HEK293 (cell line): Measurements from ENCODE around the gene MGA.

Source experiments
- CTCF ChIA-PET: fragments of 350-600 bp; formaldehyde crosslinking; extraction: SDS; loops from one replicate; lab custom pipeline; 2021; ENCODE audit warnings: antibody characterized with exemption; lab: Yijun Ruan, JAX
- POLR2A ChIA-PET: fragments of 300-600 bp; formaldehyde crosslinking; extraction: SDS; loops from one replicate; lab custom pipeline; 2020; ENCODE audit warnings: antibody characterized with exemption, inconsistent platforms; lab: Yijun Ruan, JAX
- H3K27ac ChIP-seq: fragments of 200-500 bp; sonication (Bioruptor generic); 2 replicates; pipeline ENCODE4 v1.5.1; 2014; ENCODE audit warnings: low read depth, low read length, control low read depth, inconsistent platforms; ENCODE audit errors: extremely low read depth
- H3K36me3 ChIP-seq, 2 experiments: fragments of 200-500 bp in 1 of 2; sonication (Bioruptor generic) in 1 of 2; 1 replicate in 1 of 2; 2 replicates in 1 of 2; pipeline ENCODE4 v1.5.1; 2014 to 2017; ENCODE audit warnings: inconsistent platforms in 2 of 2, low read length in 2 of 2; ENCODE audit not compliant: control insufficient read depth in 2 of 2, insufficient read depth in 1 of 2
- H3K4me1 ChIP-seq: fragments of 200-500 bp; sonication (Bioruptor generic); 2 replicates; pipeline ENCODE4 v1.5.1; 2014; ENCODE audit warnings: mild to moderate bottlenecking, low read length, inconsistent platforms; ENCODE audit not compliant: control insufficient read depth, insufficient read depth
- H3K4me3 ChIP-seq: 2 replicates; pipeline ENCODE4 v1.5.1; 2011; ENCODE audit warnings: low read depth, mild to moderate bottlenecking, control low read depth, low read length, moderate library complexity
- H3K9me3 ChIP-seq: fragments of 200-500 bp; sonication (Bioruptor generic); 2 replicates; pipeline ENCODE4 v1.5.1; 2014; ENCODE audit warnings: low read depth, low read length, inconsistent platforms; ENCODE audit not compliant: control insufficient read depth, insufficient read depth
- EGR2 ChIP-seq: fragments of 450-650 bp; formaldehyde crosslinking; IDR thresholded peaks from 2 replicates; pipeline ENCODE4 v1.5.1; 2016; ENCODE audit warnings: low read depth, missing biosample characterization, missing genetic modification characterization
- GFI1B ChIP-seq: fragments of 450-650 bp; formaldehyde crosslinking; IDR thresholded peaks from 2 replicates; pipeline ENCODE4 v1.5.1; 2016; ENCODE audit warnings: missing biosample characterization, missing genetic modification characterization
- KLF10 ChIP-seq: fragments of 450-650 bp; IDR thresholded peaks from 2 replicates; pipeline ENCODE4 v1.5.1; 2018; ENCODE audit warnings: missing biosample characterization, mild to moderate bottlenecking, missing genetic modification characterization
- KLF9 ChIP-seq: fragments of 450-650 bp; formaldehyde crosslinking; IDR thresholded peaks from 2 replicates; pipeline ENCODE4 v1.5.1; 2016; ENCODE audit warnings: missing biosample characterization, missing genetic modification characterization, low read depth
- MYNN ChIP-seq: fragments of 450-650 bp; formaldehyde crosslinking; IDR thresholded peaks from 2 replicates; pipeline ENCODE4 v1.5.1; 2016; ENCODE audit warnings: missing biosample characterization, missing genetic modification characterization, borderline replicate concordance
- OVOL3 ChIP-seq: fragments of 450-650 bp; formaldehyde crosslinking; IDR thresholded peaks from 2 replicates; pipeline ENCODE4 v1.5.1; 2016; ENCODE audit warnings: missing biosample characterization, missing genetic modification characterization
- SCRT2 ChIP-seq: fragments of 450-650 bp; formaldehyde crosslinking; IDR thresholded peaks from 2 replicates; pipeline ENCODE4 v1.5.1; 2016; ENCODE audit warnings: missing biosample characterization, missing genetic modification characterization
- TRIM28 ChIP-seq: IDR thresholded peaks from 2 replicates; pipeline ENCODE4 v1.6.1; 2011; ENCODE audit warnings: low read length, control low read depth, borderline replicate concordance
- ZBTB17 ChIP-seq: fragments of 450-650 bp; formaldehyde crosslinking; IDR thresholded peaks from 2 replicates; pipeline ENCODE4 v1.5.1; 2016; ENCODE audit warnings: missing biosample characterization, missing genetic modification characterization
- ZFP37 ChIP-seq: fragments of 450-650 bp; formaldehyde crosslinking; IDR thresholded peaks from 2 replicates; pipeline ENCODE4 v1.5.1; 2016; ENCODE audit warnings: missing biosample characterization, missing genetic modification characterization
- ZNF10 ChIP-seq: fragments of 450-650 bp; formaldehyde crosslinking; IDR thresholded peaks from 2 replicates; pipeline ENCODE4 v1.5.1; 2017; ENCODE audit warnings: missing biosample characterization, missing genetic modification characterization
- ZNF174 ChIP-seq: fragments of 450-650 bp; formaldehyde crosslinking; IDR thresholded peaks from 2 replicates; pipeline ENCODE4 v1.5.0; 2017; ENCODE audit warnings: missing biosample characterization, mild to moderate bottlenecking, missing genetic modification characterization
- ZNF239 ChIP-seq: fragments of 450-650 bp; formaldehyde crosslinking; IDR thresholded peaks from 2 replicates; pipeline ENCODE4 v1.5.1; 2016; ENCODE audit warnings: missing biosample characterization, missing genetic modification characterization
- ZNF274 ChIP-seq, 2 experiments: fragments of 200-500 bp in 1 of 2; fragments of 450-650 bp in 1 of 2; sonication (Bioruptor generic) in 1 of 2; formaldehyde crosslinking in 1 of 2; IDR thresholded peaks; 2 replicates each; pipeline versions ENCODE4 v1.5.1 to v1.6.1; 2014 to 2016; ENCODE audit warnings: borderline replicate concordance in 1 of 2, inconsistent platforms in 1 of 2, low read length in 1 of 2, missing biosample characterization in 1 of 2, missing genetic modification characterization in 1 of 2
- ZNF561 ChIP-seq: fragments of 450-650 bp; IDR thresholded peaks from 2 replicates; pipeline ENCODE4 v1.5.1; 2018; ENCODE audit warnings: missing biosample characterization, missing genetic modification characterization, borderline replicate concordance
- ZNF600 ChIP-seq: fragments of 450-650 bp; formaldehyde crosslinking; IDR thresholded peaks from 2 replicates; pipeline ENCODE4 v1.5.1; 2016; ENCODE audit warnings: missing biosample characterization, missing genetic modification characterization
- ZNF654 ChIP-seq: fragments of 450-650 bp; formaldehyde crosslinking; IDR thresholded peaks from 2 replicates; pipeline ENCODE4 v1.5.1; 2016; ENCODE audit warnings: low read depth, missing biosample characterization, missing genetic modification characterization
- TF ChIP-seq, protein P1 (sequence below): fragments of 450-650 bp; formaldehyde crosslinking; IDR thresholded peaks from 2 replicates; pipeline ENCODE4 v1.5.1; 2017; ENCODE audit warnings: missing biosample characterization, missing genetic modification characterization
- TF ChIP-seq, protein P2 (sequence below): fragments of 450-650 bp; formaldehyde crosslinking; IDR thresholded peaks from 2 replicates; pipeline ENCODE4 v1.5.1; 2016; ENCODE audit warnings: missing biosample characterization, missing genetic modification characterization
- TF ChIP-seq, protein P3 (sequence below): fragments of 450-650 bp; formaldehyde crosslinking; IDR thresholded peaks from 2 replicates; pipeline ENCODE4 v1.5.1; 2017; ENCODE audit warnings: missing biosample characterization, missing genetic modification characterization
- TF ChIP-seq, protein P4 (sequence below): fragments of 450-650 bp; IDR thresholded peaks from 2 replicates; pipeline ENCODE4 v1.5.1; 2018; ENCODE audit warnings: missing biosample characterization, missing genetic modification characterization

The MGA gene

DNA sequence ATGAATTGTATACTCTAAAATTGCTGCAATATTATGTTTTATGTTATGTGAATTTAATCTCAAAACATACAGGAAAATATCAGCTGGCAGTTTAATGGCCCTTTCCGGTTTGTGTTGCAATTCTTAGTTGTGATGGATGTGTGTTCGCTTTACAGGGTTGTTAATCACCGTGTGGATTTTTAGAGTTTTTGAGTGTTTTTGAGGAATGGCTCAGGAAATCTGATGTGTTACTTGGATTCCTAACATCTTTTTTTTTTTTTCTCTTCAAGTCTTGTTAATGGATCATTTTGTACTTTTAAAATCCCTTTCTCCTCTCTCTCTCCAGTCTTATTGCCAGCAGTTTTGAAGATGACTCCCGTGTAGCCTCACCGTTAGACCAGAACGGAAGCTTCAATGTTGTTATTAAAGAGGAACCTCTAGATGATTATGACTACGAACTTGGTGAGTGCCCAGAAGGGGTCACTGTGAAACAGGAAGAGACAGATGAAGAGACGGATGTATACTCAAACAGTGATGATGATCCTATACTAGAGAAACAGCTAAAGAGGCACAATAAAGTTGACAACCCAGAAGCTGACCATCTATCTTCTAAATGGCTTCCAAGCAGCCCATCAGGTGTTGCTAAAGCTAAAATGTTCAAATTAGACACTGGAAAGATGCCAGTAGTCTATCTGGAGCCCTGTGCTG is 35.7 kb downstream of the MGA start:
- ChIA-PET CTCF (interaction anchor here (0.6 to 2.0 kb wide), 9 partner anchors 9 to 1229 kb away, joined by 3 to 6 read pairs (median 3); no protein-coding TSS in a partner anchor), POLR2A (interaction anchor here (0.7 kb wide), 1 partner anchor 59 kb away, joined by 3 read pairs; no protein-coding TSS in a partner anchor)
- TF ChIP-seq, protein P1, sequence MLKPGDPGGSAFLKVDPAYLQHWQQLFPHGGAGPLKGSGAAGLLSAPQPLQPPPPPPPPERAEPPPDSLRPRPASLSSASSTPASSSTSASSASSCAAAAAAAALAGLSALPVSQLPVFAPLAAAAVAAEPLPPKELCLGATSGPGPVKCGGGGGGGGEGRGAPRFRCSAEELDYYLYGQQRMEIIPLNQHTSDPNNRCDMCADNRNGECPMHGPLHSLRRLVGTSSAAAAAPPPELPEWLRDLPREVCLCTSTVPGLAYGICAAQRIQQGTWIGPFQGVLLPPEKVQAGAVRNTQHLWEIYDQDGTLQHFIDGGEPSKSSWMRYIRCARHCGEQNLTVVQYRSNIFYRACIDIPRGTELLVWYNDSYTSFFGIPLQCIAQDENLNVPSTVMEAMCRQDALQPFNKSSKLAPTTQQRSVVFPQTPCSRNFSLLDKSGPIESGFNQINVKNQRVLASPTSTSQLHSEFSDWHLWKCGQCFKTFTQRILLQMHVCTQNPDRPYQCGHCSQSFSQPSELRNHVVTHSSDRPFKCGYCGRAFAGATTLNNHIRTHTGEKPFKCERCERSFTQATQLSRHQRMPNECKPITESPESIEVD (tag by site-specific recombination) = peak; percentile 41; the same call in 1 of the 2 replicates
- TF ChIP-seq ZBTB17 (tag by site-specific recombination) = peak; percentile 32; the same call in 1 of the 2 replicates
- 0 out of 2 replicates have a peak, but pooled peaks have one; percentile 36 for TF ChIP-seq ZNF600 (tag by site-specific recombination)
- TF ChIP-seq, protein P2, sequence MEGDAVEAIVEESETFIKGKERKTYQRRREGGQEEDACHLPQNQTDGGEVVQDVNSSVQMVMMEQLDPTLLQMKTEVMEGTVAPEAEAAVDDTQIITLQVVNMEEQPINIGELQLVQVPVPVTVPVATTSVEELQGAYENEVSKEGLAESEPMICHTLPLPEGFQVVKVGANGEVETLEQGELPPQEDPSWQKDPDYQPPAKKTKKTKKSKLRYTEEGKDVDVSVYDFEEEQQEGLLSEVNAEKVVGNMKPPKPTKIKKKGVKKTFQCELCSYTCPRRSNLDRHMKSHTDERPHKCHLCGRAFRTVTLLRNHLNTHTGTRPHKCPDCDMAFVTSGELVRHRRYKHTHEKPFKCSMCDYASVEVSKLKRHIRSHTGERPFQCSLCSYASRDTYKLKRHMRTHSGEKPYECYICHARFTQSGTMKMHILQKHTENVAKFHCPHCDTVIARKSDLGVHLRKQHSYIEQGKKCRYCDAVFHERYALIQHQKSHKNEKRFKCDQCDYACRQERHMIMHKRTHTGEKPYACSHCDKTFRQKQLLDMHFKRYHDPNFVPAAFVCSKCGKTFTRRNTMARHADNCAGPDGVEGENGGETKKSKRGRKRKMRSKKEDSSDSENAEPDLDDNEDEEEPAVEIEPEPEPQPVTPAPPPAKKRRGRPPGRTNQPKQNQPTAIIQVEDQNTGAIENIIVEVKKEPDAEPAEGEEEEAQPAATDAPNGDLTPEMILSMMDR = 0 out of 2 replicates have a peak, but pooled peaks have one; percentile 35
- peak; percentile 35; the same call in 1 of the 2 replicates for TF ChIP-seq OVOL3
- peak; percentile 59 for TF ChIP-seq ZNF654
- TF ChIP-seq, protein P3, sequence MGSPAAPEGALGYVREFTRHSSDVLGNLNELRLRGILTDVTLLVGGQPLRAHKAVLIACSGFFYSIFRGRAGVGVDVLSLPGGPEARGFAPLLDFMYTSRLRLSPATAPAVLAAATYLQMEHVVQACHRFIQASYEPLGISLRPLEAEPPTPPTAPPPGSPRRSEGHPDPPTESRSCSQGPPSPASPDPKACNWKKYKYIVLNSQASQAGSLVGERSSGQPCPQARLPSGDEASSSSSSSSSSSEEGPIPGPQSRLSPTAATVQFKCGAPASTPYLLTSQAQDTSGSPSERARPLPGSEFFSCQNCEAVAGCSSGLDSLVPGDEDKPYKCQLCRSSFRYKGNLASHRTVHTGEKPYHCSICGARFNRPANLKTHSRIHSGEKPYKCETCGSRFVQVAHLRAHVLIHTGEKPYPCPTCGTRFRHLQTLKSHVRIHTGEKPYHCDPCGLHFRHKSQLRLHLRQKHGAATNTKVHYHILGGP = no peak
- no peak for TF ChIP-seq SCRT2 (tag by site-specific recombination)
- Histone ChIP-seq H3K27ac (no peak overlapping the region), H3K4me3 (no peak overlapping the region), H3K9me3 (no peaks in the 10 kb centered on the region), H3K4me1 (0 out of 2 replicates have a peak, but pooled peaks cover 2% of the 10 kb centered on the region), H3K36me3 (peaks cover 9 to 14% of the 10 kb centered on the region in 2 experiments; a peak in 2 of 3 replicates)

DNA sequence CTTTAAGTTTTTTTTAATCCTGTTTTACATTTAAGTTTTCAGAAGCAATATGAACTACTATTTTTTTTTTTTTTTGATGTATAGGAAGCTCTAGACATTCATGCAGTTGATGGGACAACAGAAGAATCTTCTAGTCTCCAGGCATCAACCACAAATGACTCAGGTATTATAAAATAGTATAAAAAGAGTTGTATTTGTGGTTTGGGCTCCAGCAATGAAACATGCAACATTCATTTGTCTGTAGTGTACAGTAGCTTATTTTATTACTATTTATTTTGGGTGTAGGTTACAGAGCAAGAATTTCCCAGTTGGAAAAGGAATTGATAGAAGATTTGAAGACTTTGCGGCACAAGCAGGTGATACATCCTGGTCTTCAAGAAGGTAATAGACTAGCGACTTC is 38.6 kb downstream of the MGA start:
- peaks cover 10 to 14% of the 10 kb centered on the region in 2 experiments; a peak in 2 of 3 replicates for H3K36me3 ChIP-seq
- no peak overlapping the region for H3K27ac ChIP-seq
- CTCF ChIA-PET = interaction anchor here (0.6 to 1.1 kb wide), 3 partner anchors 53 to 113 kb away, joined by 3 to 4 read pairs (median 3); no protein-coding TSS in a partner anchor
- no peak for TF ChIP-seq ZFP37 (tag by site-specific recombination)
- TF ChIP-seq ZNF239 (tag by site-specific recombination) = no peak
- no peak for TF ChIP-seq EGR2 (tag by site-specific recombination)
- TF ChIP-seq KLF9 (tag by site-specific recombination) = no peak
- TF ChIP-seq ZNF274 (IDR thresholded peaks at IDR 0.05; ENCODE audit: low read length) = no peak
- TF ChIP-seq ZNF274 (tag by site-specific recombination; IDR thresholded peaks at IDR 0.05; ENCODE audit: borderline replicate concordance) = no peak
- TF ChIP-seq GFI1B (tag by site-specific recombination) = no peak
- no peak for TF ChIP-seq KLF10 (tag by site-specific recombination)
- no peak for TF ChIP-seq MYNN (tag by site-specific recombination)
- TF ChIP-seq ZNF174 (tag by site-specific recombination) = no peak
- TF ChIP-seq TRIM28 = no peak
- TF ChIP-seq ZNF561 (tag by site-specific recombination) = no peak
- TF ChIP-seq ZNF10 (tag by site-specific recombination) = no peak
- TF ChIP-seq, protein P4, sequence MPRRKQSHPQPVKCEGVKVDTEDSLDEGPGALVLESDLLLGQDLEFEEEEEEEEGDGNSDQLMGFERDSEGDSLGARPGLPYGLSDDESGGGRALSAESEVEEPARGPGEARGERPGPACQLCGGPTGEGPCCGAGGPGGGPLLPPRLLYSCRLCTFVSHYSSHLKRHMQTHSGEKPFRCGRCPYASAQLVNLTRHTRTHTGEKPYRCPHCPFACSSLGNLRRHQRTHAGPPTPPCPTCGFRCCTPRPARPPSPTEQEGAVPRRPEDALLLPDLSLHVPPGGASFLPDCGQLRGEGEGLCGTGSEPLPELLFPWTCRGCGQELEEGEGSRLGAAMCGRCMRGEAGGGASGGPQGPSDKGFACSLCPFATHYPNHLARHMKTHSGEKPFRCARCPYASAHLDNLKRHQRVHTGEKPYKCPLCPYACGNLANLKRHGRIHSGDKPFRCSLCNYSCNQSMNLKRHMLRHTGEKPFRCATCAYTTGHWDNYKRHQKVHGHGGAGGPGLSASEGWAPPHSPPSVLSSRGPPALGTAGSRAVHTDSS = no peak
- H3K4me1 ChIP-seq = 0 out of 2 replicates have a peak, but pooled peaks cover 2% of the 10 kb centered on the region
- no peak overlapping the region for H3K4me3 ChIP-seq
- no peaks in the 10 kb centered on the region for H3K9me3 ChIP-seq
- POLR2A ChIA-PET = no interaction called here
